ENCODE measurements around the gene NUCKS1.

GRCh38 chr1:205665201-205666045, 84.6 kb downstream of the NUCKS1 start:
- TF ChIP-seq CTCF (IDR thresholded peaks at IDR 0.05) = no peak
- no peak for TF ChIP-seq POLR2A (IDR thresholded peaks at IDR 0.05)

All from thyroid gland (tissue), 4 donors.